Activated CD4-positive, alpha-beta T cell treated with anti-CD3 and anti-CD28 coated beads for 24 hours (primary cell): ENCODE results near the gene SPOP.
"Not testable (repeated sequence)": the region's sequence is repeated elsewhere in the genome, so short reads cannot be mapped to it uniquely, and the experiment has no call there.

Source experiments
- DNase-seq, 2 donors: peaks; one replicate each; pipeline ENCODE4 v3.0.0-alpha.2; 2020; ENCODE audit warnings: low read depth in 2 of 2

SPOP gene

DNA sequence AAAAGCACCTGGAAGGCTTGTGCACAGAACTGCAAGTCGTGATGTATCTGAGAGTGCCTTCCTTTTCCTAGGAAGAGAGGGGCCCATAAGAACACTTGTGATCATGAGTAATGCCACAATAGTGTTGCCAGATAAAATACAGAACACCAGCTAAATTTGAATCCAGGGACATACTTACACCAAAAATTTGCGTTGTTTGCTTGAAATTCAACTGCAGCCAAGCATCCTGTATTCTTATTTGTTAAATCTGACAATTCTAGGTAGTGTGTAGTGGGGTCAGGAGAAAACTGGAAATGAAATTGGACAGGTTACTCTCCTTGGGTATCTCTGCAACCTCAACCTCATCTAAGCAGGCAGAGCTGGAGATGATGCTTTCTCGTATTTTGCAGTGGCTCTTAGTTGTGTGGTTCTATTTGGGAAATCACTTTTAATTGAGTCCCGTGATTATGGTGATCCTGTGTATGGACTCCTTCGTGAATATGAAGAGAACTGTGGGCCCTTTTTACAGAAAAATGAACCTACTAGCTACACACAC, 17.9 kb upstream of the SPOP start:
- no peak for DNase-seq

DNA sequence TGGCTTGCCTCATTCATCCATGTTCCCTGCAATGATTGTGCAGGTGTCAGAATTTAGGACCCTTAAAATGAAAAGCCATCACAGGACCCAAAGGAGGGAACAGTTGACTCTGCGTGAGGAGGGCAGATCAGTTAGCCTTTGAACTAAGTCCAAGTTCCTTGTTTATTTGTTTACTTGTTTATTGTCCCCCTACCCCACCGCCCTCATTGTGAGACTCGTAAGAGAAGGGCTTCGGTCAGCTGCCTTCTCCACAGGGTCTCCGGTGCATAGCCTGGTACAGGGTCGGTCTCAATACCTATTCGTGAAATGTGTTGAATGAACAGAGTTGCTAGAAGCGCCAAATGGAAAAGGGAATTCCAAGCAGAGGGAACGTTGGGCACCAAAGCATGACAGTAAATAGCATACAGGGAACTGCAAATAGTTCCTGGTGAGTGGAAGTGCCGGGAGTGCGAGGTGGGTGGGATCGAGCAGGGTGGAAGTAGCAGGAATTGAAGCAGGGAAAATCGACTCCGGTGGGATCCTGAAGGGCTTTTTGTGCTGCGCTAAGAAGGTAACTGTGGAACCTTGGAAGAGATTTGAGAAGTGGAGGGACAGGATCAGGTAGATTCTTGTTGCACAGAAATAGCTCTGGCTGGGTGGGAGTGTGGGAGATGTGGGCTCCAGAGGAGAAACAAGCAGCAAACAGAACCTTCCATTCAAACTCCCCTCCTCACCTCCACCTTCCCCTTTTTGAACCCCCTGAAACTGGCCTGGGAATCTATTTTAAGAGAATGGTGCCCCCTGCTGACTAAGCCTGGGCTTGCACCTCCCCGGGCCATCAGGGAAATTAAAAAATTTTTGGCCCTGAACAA, 17.2 kb upstream of the SPOP start:
- DNase-seq, result peak; percentile 66 to 68

DNA sequence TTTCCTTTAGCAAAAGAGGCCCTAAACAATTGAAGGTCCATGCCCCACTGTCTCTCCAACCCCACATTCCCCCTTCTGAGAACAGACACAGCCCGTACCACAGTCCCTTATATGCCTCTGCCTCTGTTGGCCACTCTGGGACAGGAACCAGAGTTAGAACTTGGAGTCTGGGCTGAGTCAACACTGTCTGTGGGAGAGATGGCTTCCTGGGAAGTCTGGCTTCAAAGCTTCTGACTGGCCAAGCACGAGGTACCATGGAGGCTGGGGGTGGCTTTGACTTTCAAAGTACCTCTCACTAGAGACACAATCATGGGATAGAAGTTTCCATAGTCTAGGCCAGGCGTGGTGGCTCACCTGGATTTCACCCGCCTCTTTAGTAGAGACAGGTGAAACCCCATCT, 14.9 kb upstream of the SPOP start:
- DNase-seq, result no peak

DNA sequence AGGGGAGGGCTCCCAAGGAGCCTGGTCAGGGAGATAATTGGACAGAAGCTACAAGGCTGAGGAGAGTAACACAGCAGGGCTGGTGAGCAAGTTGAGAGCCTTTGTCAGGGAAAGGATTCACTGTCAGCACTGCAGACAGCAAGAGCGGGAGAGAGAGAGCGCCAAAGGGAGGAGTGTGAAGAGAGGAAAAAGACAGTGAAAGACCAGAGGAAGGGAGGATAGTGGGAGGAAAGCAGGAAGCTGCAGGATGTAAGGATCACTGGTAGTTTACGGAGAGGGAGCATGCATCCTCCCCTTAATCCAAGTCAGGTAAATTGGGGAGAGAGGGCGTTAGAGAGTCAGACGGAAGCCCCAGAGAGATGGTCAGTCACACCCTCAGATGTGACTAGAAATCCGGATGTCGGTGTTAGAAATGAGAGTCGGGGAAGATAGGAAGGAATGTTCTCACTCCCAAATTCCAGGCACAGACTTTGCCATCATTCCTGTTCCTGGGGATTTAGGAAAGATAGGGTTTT, 13.8 kb upstream of the SPOP start:
- DNase-seq, result no peak

DNA sequence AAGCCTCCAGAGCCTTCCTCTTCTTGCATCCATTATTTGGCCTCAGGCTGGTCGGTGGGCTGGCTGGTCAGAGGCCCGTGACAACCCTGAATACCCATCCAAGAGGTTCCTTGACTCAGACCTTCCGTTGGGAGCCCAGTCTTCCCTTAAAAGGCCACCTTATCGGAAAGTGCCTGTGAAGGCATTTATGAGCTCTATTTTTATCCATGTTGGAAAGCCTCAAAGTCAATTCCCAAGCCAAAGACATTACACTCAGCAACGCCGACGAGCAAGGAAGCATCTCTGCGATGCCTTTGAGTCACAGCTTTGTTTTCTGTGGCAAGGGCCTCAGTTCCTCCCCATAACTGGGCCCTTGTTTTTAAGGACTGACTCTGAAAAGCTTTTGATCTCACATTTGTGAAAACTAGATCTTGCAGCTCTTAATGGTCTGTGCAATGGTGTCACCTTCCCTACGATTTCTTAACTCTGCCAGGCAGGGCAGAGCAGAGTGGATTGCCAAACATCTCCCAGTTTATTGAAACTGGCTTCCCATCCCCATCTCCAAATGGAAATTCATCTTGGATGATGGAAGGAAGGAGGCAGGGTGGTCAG, 13.3 kb upstream of the SPOP start:
- DNase-seq, result no peak

DNA sequence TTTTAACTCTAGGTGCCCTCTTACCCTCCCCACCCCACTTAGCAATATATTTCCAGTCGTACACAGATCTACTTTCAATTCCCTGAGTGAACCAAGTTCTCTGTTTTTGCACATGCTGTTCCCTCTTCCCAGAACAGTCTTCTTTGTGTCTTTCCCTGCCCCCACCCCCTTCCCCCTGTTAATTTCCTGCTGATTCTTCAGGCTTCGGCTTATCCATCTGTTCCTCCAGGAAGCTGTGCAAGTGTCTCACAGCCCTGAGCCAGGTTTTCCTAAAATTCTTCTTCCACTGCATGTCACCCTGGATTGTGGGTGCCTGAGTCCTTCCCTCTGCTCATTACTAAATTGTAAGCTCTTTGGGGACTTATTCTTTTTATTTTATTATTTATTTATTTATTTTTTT, 12.4 kb upstream of the SPOP start:
- DNase-seq, result no peak

DNA sequence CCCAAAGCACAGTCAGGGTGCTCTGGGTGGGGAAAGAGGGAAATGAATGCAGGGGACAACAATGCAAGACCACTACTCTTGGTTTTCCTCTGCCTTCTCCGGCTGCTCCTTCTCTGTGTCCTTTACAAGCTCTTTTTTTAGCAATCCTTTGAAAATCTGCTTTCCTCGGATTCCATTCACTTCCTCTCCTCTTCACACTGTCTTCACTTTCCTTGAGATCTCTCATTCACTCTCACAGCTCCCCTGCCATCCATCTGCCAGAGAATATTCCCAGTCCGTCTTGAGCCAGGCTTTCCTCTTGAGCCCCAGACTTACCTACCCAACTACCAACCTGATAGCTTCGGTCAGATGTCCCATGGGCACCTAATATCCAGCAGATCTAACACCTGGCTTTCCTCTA, 11.0 kb upstream of the SPOP start:
- no peak for DNase-seq

DNA sequence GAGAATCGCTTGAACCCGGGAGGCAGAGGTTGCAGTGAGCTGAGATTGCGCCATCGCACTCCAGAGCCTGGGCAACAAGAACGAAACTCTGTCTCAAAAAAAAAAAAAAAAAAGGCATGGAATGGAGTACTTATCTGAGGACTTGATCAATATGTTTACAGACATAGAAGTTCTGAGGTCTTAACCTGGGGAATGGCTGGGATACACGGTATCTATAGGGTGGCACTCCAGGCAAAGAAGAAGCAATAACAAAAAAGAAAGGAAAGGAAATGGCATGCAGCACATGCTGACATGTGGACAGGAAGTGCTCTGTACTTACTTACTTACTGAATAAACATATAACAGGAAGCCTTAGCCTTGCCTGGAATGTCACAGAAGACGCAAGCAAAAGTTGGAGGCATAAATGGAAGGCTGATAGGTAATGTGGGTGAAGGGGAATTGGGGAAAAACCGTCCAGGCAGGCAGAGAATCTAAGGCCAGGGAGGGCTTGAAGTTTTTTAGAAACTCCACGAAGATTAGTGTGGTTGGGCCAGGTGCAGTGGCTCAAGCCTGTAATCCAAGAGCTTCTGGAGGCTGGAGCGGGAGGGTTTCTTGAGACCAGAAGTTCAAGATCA, 10.1 kb upstream of the SPOP start:
- DNase-seq, result no peak

DNA sequence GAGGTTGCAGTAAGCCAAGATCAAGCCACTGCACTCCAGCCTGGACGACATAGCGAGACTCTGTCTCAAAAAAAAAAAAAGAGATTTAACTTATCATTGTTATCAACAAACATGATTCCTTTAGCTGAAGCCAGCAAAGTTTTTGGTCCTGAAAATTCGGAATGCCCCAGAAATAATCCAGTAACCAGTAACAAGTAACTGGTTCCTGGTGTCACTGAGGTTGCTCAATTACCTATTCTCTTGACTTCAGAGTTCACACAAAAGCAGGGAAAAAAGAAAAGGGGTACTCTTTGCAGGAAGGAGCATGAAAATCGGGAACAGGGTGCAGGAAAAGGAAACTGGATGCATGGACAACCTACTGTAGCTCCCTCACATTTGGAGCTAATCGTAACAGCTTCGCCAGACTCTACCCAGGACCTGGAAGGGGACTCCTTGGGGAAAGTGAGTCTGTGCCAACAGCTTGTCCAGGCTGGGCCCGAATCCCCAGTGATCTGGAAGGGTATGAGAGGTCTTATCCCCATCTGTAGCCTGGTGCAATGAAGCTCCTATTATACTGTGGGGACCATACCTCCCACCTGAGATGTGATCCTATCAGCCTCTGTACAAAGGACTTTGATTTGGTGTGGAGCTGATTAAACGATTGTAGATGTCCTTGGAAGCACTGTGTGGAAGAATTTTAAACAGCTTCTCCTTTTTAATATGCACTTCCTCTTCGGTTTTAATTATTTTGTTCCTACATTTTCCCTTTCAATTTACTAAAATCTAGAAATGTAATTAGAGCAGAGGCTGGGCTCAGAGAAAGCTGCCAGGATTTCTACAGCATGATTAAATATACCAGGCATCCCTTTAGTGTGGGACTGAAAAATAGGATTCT, 3.4 kb upstream of the SPOP start:
- no peak for DNase-seq

DNA sequence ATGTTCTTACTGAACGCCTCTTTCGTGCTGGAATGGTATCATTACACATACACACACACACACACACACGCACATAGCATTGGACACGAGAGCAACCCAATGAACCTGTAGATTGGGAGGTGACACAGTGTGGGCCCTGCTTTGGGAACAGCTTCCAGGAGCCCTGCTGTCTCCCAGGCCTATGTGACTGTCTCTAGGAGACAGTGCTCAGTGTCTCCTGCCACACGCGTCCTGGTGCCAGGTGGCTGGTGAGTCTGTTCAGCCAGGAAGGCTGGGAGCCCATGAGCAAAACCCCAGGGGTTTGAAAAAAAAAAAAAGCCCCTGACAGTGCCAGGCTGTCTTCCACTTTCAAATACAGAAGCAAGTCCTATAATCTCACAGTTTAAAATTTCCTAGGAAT, 2.4 kb upstream of the SPOP start:
- no peak for DNase-seq

DNA sequence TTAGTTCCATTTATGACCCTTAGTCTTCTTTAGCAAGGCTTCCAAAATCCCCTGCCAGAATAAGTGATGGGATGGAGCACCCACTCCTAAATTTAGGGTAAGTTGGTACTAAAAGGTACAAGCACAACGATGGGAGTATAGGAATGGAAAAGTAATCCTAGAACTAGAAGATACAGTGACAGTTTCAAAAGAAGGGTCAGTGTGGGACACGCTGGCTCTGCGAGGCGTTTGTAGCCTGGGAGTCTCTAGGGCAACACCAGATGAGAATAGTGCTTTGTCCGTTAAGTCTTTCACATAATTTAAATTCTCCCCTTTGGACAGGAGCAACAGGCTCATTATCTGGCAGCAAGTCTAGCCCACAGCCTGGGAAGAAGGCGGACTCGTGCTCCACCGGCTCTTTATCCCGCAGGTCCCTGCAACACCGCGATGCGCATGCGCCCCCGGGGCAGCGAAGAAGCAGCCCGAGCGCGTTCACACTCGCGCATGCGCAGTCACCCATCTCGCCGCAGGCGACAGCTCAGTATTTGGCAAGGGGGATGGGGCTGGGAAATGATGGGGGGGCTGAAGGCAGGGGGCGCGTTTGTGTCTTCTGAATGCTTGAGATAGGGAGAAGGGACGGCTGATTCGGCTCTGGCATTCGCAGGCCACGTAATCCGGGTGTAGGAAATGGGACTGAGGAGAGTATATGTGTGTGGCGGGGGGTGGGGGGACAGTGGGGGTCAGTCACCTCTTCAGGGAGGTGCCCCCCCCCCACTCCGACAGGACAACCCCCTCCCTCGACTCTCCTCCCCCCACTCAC, 564 bp downstream of the SPOP start:
- peak; percentile 95 to 96 for DNase-seq

DNA sequence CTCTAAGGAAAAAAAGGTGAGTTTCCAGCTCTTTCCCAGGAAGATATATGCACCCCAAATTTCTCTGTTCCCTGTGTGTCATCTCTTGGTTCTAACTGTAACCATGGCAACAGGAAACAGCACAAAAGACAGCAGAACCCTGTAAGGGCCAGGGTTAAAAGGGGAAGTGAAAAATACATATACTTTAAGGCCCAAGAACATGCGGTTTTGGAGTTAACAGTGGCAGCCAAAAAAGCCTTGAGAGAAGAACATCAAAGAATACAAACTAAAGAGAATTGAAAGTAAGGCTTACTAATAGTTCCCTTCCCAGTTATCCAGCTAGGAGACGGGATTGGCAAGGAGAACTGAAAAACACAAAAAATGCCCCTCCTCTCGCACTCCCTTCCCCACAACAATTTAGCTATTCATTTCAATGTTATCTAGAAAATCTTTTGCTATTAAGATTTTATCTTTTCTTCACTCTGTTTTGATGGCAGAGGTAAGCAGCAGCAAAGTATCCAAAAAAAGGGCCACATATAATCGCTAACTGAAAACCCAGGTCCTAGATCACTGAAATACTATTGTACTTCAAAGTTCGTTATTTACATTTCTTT, 1.5 kb downstream of the SPOP start:
- DNase-seq, result no peak

DNA sequence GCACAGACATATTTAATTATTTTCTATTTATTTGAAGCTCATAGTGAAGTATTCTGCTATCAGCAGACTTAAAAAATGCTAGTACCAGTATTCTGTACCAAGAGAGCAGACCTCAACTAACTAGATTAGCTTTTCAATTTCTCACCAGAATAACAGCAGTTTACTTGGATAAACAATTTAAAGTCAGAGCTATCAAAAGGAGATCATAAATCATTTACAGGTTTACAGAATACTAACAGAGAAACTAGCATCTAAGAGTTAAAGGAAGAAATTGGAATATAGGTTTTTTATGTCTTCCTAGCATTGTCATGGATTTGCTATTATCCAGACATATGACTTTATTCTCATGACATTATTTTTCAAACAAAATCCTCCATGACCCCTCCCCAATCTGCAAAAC, 3.4 kb downstream of the SPOP start:
- DNase-seq, result no peak

DNA sequence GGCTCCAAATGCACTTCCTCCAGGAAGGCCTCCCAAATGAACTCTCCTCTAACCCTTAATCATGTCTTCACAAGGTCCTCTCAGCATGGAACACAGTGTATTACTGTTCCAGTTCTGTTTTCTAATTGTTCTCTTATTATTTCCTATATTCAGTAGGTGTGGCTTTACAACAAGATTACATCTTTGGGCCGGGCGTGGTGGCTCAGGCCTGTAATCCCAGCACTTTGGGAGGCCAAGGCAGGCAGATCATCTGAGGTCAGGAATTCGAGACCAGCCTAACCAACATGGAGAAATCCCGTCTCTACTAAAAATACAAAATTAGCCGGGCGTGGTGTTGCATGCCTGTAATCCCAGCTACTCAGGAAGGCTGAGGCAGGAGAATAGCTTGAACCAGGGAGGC, 4.2 kb downstream of the SPOP start:
- DNase-seq, result not testable (repeated sequence)

DNA sequence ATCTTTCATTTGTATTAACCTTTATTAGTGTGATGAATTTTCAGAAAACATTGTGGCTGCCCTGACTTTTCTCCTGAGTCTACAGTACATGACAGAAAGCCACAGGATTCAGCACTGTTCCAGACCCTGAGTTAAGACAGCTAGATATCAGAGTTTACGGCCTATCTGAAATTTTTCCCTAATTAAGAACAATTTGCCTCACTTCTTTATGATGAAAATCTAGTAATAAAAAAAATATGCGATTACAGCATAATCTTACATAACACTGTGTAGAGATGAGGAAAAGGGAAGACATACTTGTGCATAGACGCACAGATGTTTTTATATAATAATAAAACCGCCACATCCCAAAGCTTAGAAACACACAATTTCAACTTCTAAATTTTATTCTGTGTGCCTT, 7.3 kb downstream of the SPOP start:
- no peak for DNase-seq

DNA sequence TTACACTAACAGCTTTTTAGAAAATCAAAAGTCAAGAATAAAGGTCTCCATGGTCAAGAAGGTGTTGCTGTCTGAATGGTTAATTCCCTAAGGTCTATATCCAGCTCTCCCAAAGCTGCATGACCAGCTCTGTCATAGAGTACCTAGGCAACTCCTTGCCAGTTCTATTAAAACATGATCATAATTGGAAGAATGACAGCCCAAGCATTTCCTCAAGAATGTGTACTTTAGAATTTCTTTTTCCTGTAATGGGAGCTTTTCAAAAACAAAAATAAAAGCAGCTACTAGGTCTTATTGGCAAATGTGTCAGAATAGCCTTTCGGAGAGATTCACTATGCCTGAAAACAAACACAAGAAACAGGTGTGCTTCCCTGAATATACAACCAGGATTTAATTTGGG, 7.9 kb downstream of the SPOP start:
- DNase-seq, result no peak

DNA sequence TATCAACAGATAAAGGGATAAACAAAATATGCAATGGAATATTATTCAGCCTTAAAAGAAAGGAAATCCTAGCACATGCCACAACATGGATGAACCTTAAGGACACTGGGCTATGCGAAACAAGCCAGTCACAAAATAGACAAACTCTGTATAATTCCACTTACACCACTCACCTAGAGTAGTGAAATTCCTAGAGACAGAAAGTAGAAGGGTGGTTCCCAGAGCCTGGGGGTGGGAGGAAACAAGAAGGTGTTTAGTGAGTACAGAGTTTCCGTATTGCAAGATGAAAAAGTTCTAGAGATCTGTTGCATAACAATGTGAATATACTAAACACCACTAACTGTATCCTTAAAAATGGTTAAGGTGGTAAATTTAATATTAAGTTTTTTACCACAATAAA, 10.0 kb downstream of the SPOP start:
- no peak for DNase-seq

DNA sequence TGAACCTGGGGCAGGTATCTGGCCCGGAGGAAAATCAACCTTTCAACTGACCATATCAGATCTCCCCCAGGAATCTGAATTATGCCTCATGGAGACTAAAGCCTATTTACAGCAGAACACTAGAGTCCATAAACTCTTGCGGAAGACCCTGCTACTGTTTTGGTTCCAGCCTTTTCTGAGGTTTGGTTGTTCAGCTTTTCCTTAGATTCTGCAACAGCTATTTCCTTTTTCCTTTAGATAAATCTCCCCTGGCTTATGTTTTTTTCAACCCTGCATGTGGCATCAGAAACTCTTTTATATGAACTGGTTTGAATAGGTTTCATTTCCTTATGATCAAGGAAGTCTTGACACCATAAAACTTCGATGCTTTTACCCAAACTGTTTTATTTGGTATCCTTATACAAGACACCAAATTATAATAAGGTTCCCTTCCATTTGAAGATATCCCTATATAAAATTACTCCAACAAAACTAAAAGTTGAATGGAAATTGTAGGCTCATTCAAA, 13.1 kb downstream of the SPOP start:
- DNase-seq, result no peak

DNA sequence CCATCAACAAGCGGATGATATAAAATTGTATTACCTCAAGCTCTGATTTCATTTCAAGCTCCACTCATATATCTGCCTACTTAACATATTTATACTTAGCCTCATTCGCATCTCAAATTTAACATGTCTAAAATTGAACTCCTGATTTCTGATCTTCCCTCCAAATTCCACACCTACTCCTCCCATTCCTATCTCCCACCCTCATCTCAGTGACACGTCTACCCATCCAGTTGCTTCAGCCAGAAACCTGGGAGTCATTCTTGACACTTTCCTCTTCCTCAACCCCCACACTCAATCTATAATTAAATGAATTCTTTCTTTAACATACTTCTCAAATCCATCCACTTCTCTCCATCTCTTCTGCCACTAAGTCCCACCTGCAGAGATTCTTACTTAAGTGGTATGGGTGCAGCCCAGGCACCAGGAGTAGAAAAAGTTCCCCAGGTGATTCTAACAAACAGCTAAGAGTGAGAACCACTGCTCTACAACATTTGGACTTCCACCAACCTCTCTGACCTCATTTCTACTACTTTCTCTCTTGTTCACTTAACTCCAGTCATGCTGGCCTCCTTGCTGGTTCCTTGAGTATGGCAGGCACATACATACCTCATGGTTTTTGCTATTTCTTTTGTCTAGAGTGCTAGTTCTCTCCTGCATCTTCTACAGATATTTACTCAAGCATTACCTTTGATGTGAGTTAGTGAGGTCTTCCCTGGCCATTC, 18.1 kb downstream of the SPOP start:
- DNase-seq, result no peak

DNA sequence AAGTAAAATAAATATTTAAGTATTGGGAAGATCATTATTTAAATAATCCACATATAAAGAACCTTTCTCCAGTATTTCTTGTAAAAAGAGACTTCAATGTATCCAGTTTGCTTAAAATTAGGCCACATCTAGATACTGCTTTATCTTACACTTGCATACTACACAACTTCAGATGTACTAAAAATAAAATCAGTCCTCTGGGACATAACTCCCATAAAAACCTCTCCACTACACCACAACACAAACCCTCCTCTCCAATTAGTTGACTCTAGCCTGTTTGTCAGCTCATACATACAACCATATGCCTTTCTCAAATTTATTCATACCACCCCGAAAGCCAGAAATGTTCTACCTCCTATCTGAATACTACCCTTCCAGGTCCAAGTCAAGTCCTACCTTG, 21.6 kb downstream of the SPOP start:
- DNase-seq, result no peak
